ENCODE measurements around the gene HPGDS.

The HPGDS gene

DNA sequence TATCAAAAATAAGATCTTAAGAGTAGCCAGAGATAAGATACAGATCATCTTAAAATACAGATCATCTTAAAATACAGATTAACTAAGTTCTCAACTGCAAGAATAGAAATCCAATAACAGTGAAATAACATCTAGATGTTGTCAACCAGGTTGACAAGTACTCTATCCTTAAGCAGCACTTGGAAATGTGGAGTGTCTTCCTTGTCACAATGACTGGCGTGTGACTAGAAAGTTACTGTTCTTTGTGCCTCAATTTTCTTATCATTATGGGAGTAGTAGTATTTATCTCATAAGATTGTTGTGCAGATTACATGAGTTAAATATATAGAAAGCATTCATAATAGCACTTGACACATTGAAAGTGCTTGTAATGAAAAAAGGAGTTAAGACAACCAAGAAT is 25.8 kb upstream of the HPGDS start:
- no peaks in the 10 kb centered on the region for H3K36me3 Mint-ChIP-seq (ENCODE audit: low read depth)
- no peak overlapping the region for H3K4me3 Mint-ChIP-seq
- no peaks in the 10 kb centered on the region for H3K4me1 Mint-ChIP-seq
- H3K9me3 Mint-ChIP-seq = no peaks in the 10 kb centered on the region
- H3K27me3 Mint-ChIP-seq = peaks cover 18% of the 10 kb centered on the region
- ATAC-seq (no peak), DNase-seq (no peak)
- H3K27ac Mint-ChIP-seq = no peak overlapping the region

DNA sequence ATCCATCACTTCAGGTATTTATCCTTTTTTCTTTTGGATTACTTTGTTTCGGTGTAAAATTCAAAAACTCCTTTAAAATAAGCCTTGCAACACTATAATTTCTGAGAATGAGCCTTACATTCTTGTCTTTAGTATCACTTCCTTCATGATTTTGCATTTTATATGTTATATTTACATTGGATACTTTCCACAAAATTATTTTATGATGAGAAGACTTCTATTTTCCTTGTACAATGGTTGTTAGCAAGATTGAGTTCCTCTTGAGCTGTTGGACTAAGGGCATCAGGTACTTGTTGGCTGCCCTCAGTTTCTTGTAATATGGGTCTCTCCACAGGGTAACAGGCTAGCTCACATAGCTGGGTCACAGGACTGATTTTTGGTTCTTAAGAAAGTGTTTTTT is 22.7 kb upstream of the HPGDS start:
- H3K27ac Mint-ChIP-seq = no peak overlapping the region
- no peaks in the 10 kb centered on the region for H3K9me3 Mint-ChIP-seq
- H3K36me3 Mint-ChIP-seq (ENCODE audit: low read depth) = no peaks in the 10 kb centered on the region
- H3K4me1 Mint-ChIP-seq = no peaks in the 10 kb centered on the region
- H3K27me3 Mint-ChIP-seq = peaks cover 20% of the 10 kb centered on the region
- ATAC-seq (no peak), DNase-seq (no peak)
- H3K4me3 Mint-ChIP-seq = no peak overlapping the region

DNA sequence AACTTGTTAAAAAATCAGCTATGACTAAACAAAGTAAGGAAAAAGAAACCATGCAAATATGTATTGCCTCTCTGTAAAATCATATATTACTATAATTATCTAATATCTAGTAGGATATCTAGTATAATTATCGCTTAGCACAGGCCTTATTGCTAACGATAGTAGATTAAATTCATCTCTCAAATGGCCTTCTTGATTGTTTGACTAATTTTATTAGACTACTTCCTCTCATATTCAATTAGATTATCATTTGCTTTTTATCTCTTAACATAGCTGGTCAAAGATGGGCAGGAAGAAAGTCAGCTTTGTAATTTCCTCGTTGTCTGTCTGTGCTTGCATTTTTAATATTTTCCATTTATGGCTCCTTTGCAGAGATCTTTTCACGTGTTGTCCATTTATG is 21.9 kb upstream of the HPGDS start:
- ATAC-seq (no peak), DNase-seq (no peak)
- H3K36me3 Mint-ChIP-seq (ENCODE audit: low read depth) = no peaks in the 10 kb centered on the region
- no peaks in the 10 kb centered on the region for H3K9me3 Mint-ChIP-seq
- H3K27me3 Mint-ChIP-seq = peaks cover 18% of the 10 kb centered on the region
- no peak overlapping the region for H3K4me3 Mint-ChIP-seq
- no peaks in the 10 kb centered on the region for H3K4me1 Mint-ChIP-seq
- no peak overlapping the region for H3K27ac Mint-ChIP-seq

DNA sequence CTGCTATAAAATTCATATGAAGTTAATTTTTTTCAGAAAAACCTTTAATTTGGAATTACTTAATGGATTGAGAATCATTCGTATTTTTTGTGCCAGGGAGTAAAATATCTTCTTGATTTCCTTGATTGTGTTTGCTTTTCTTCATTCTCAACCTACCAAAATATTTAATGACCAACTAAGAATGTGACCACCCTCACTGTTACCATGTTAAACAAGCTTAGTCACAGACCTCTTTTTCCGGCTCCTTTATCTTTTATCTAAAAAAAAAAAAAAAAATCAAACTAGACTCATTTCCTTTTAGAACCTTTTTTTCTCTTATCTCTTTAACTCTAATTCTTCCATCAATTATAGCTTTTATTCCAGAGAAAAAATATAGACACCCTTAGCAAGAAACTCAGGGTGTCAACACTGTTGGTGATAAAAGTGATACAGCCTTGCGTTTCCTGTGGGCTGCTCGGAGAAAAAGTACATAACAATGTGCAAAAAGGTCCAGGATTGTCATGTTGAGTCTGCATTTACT is 20.6 kb upstream of the HPGDS start:
- ATAC-seq (no peak), DNase-seq (no peak)
- no peaks in the 10 kb centered on the region for H3K9me3 Mint-ChIP-seq
- no peak overlapping the region for H3K27ac Mint-ChIP-seq
- peaks cover 18% of the 10 kb centered on the region for H3K27me3 Mint-ChIP-seq
- no peak overlapping the region for H3K4me3 Mint-ChIP-seq
- no peaks in the 10 kb centered on the region for H3K4me1 Mint-ChIP-seq
- no peaks in the 10 kb centered on the region for H3K36me3 Mint-ChIP-seq (ENCODE audit: low read depth)

DNA sequence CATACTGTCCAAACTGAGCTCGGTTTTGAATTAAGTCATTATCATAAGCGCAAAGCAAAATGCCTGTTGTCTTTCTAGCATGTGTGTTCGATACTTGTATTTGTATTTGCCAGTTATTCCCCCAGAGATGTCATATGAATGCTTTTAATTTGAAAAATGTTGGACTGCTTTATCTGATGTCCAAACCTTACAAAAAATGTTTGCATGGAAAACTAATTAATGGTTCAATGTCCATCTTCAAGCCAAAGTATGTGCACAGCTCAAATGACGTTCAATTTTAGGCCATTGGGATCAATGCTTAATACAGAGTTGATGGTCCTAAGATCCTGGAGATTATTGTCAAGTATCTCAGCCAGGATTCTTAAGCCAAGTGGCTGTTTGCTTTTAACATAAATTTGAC is 17.2 kb upstream of the HPGDS start:
- DNase-seq (no peak), ATAC-seq (no peak)
- Mint-ChIP-seq H3K36me3 (ENCODE audit: low read depth) (no peaks in the 10 kb centered on the region), H3K4me3 (no peak overlapping the region), H3K4me1 (no peaks in the 10 kb centered on the region), H3K27ac (no peak overlapping the region), H3K9me3 (no peaks in the 10 kb centered on the region), H3K27me3 (peaks cover 3% of the 10 kb centered on the region)

DNA sequence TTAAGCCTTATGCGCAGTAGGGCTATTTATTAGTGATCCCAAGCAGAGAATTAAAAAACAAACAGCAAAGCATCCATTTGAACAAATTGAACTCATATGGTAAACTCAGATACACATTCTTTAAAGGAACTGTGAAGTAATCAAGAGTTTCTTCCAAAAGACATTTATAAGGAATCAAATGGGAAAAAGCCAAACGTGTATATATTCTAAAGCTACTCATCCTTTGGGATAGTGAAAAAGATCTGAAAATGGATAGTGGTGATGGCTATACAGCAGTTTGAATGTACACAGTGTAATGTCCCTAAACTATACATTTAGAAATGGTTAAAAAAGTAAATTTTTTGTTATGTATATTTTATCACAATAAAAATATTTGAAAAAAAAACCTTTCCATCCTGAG is 16.6 kb upstream of the HPGDS start:
- Mint-ChIP-seq H3K27me3 (peaks cover 3% of the 10 kb centered on the region), H3K9me3 (no peaks in the 10 kb centered on the region), H3K4me3 (no peak overlapping the region), H3K27ac (no peak overlapping the region), H3K4me1 (no peaks in the 10 kb centered on the region), H3K36me3 (ENCODE audit: low read depth) (no peaks in the 10 kb centered on the region)
- no peak for DNase-seq
- ATAC-seq = no peak

DNA sequence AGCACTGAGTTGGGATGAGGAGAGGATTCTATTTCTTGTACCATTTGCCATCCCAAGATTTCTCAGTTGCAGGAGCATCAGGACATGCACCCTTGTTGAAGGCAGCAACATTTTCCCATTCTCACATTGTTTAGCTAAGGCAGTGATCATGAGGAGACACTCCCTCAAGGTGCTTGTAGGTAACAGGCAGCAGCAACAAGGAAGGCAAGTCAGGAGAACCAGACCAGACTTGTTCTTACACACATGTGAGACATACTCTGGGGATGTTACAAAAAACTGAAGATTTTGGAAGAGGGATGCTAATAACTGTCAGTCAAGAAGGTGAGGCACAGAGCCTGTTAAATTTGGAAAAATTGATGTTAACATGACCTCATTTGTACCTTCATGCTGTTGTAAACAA is 15.5 kb upstream of the HPGDS start:
- DNase-seq (no peak), ATAC-seq (no peak)
- Mint-ChIP-seq H3K9me3 (no peaks in the 10 kb centered on the region), H3K27me3 (peaks cover 4% of the 10 kb centered on the region), H3K4me1 (no peaks in the 10 kb centered on the region), H3K4me3 (no peak overlapping the region), H3K36me3 (ENCODE audit: low read depth) (no peaks in the 10 kb centered on the region), H3K27ac (no peak overlapping the region)

DNA sequence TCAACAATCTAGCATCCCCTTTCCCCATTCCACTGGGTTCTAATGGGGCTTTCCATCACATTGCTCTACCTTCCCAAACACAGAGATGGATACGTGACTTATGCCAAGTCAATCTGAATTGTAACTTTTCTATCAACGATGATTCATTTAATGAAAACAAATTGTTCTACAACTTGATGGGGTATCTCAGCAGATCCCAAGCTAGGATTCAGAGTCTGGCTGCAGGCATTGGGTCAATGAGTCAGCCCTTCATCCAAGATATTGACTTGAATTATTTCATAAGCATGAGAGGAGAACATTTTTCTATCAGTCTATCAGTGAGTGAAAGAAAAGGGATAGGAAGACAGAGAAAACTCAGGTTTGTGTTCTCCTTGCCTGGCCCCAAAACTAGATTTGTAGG is 15.0 kb upstream of the HPGDS start:
- ATAC-seq (no peak), DNase-seq (no peak)
- H3K27me3 Mint-ChIP-seq = peaks cover 7% of the 10 kb centered on the region
- H3K27ac Mint-ChIP-seq = no peak overlapping the region
- no peaks in the 10 kb centered on the region for H3K36me3 Mint-ChIP-seq (ENCODE audit: low read depth)
- H3K9me3 Mint-ChIP-seq = no peaks in the 10 kb centered on the region
- H3K4me1 Mint-ChIP-seq = no peaks in the 10 kb centered on the region
- H3K4me3 Mint-ChIP-seq = no peak overlapping the region

DNA sequence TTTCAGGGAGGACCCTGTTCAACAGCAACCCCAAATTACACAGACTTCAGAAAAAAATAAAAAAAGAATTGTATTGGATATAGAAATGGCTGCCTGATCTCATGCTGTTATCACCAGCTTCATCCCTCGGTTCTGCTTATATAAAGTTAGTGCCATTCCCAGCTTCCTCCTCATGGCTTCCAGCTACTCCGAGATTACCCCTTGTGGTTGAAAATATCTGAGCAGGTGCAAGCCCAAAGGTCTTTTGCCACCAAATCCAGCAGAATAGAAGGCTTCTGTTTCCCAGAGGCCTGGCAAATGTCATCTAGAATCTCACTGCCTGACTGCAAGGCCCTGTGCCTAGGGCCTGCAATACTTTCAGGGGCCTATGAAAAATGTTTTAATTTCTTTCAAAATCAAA is 13.8 kb upstream of the HPGDS start:
- Mint-ChIP-seq H3K27ac (no peak overlapping the region), H3K4me3 (no peak overlapping the region), H3K4me1 (peaks cover 10% of the 10 kb centered on the region), H3K9me3 (no peaks in the 10 kb centered on the region), H3K27me3 (peaks cover 17% of the 10 kb centered on the region), H3K36me3 (ENCODE audit: low read depth) (no peaks in the 10 kb centered on the region)
- ATAC-seq (no peak), DNase-seq (no peak)

DNA sequence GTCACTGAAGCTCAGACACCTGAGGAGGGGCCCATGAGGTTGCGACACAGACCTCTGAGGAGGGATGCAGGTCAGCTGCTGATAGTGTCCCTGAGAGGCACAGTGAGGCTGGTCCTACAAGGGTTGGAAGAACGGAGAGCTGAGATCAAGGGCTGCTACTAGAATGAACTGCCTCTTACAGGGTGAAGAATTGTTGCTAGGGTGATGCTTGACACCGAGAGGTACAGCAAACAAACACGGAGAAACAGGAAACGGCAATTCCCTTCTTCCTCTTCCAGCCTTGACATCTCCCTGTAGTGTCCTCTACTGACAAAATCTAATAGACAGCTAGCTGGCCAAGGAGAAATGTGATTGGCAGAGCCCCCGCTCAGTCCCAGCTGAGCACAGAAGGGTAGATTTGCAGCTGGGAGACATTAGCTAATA is 11.8 kb upstream of the HPGDS start:
- ATAC-seq (no peak), DNase-seq (no peak)
- Mint-ChIP-seq H3K27me3 (peaks cover 28% of the 10 kb centered on the region), H3K36me3 (ENCODE audit: low read depth) (no peaks in the 10 kb centered on the region), H3K4me3 (no peak overlapping the region), H3K4me1 (peaks cover 27% of the 10 kb centered on the region), H3K27ac (no peak overlapping the region), H3K9me3 (no peaks in the 10 kb centered on the region)

DNA sequence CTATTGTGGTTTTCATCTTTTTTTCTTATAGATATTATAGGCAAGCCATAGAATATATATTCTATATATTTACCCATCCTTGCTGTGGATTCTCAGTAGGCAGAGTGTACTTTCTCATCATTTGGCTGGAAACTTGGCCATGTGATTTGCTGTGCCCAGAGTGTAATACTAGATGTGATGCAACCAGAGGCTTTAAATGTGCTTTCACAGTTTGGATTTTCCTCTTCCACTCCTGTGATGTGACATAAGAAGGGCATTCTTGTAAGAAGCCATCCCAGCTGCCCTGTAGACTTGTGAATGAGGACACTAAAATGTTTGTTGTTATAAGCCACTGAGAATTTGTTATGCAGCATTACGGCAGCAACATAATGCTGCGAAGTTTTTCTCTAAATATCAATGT is 10.4 kb upstream of the HPGDS start:
- H3K27me3 Mint-ChIP-seq = peaks cover 28% of the 10 kb centered on the region
- DNase-seq (no peak), ATAC-seq (no peak)
- H3K27ac Mint-ChIP-seq = no peak overlapping the region
- H3K9me3 Mint-ChIP-seq = no peaks in the 10 kb centered on the region
- no peak overlapping the region for H3K4me3 Mint-ChIP-seq
- H3K4me1 Mint-ChIP-seq = peaks cover 39% of the 10 kb centered on the region
- H3K36me3 Mint-ChIP-seq (ENCODE audit: low read depth) = no peaks in the 10 kb centered on the region

DNA sequence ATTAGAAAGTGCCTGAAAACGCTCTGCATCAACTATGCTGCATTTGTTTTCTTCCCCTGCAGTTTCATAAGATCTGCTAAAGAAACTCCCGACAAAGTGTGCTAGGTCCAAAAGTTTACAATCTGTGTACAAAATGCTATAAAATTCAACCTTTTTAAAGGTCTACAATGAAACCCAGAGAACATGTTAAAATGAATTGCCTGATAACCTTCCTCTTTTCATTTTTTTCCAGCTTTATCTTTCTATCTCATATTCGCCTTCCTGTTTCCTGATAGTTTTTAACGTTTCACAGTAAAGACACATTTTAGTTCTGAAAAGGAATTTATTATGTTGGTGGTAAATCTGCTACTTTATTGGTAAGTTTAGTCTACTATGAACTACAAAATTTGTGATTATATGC is 9.5 kb upstream of the HPGDS start:
- DNase-seq = no peak
- Mint-ChIP-seq H3K4me1 (peaks cover 47% of the 10 kb centered on the region), H3K27me3 (peaks cover 28% of the 10 kb centered on the region), H3K9me3 (no peaks in the 10 kb centered on the region), H3K27ac (no peak overlapping the region), H3K36me3 (ENCODE audit: low read depth) (no peaks in the 10 kb centered on the region), H3K4me3 (no peak overlapping the region)
- no peak for ATAC-seq

DNA sequence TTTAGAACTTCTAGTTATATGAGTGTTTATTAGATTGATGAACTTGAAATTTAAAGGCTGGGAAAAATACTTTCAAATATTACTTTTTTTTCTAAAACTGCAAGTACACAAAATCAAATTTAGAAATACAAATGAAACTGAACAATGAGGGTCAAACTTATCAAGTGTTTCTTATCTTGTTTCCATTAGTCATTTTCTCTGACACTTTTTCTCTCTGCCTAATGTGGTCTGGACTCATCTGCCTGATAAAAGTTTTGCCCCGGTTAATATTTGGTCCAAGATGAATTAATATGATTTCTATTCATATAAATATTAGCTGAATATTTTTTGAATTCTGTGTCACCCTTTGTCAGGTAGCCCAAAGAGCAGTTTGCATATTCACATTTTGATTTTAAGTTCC is 8.7 kb upstream of the HPGDS start:
- no peak overlapping the region for H3K4me3 Mint-ChIP-seq
- no peaks in the 10 kb centered on the region for H3K36me3 Mint-ChIP-seq (ENCODE audit: low read depth)
- H3K27ac Mint-ChIP-seq = no peak overlapping the region
- ATAC-seq (no peak), DNase-seq (no peak)
- H3K27me3 Mint-ChIP-seq = peaks cover 27% of the 10 kb centered on the region
- no peaks in the 10 kb centered on the region for H3K9me3 Mint-ChIP-seq
- peaks cover 54% of the 10 kb centered on the region for H3K4me1 Mint-ChIP-seq

DNA sequence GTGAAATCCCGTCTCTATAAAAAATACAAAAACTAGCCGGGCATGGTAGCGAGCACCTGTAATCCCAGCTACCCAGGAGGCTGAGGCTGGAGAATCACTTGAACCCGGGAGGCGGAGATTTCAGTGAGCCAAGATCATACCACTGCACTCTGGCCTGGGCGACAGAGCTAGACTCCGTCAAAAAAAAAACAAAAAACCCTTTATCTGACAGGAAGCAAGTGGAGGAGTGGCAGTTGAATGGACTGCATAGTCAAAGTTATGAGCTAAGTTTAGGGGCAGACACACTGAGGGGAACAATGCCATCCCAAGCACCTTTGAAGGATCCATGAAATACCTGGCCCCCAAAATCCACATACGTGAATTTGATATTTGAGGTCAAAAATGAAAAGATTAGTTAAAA is 7.5 kb upstream of the HPGDS start:
- ATAC-seq (no peak), DNase-seq (no peak)
- peaks cover 63% of the 10 kb centered on the region for H3K4me1 Mint-ChIP-seq
- no peaks in the 10 kb centered on the region for H3K36me3 Mint-ChIP-seq (ENCODE audit: low read depth)
- no peak overlapping the region for H3K27ac Mint-ChIP-seq
- H3K4me3 Mint-ChIP-seq = no peak overlapping the region
- H3K9me3 Mint-ChIP-seq = no peaks in the 10 kb centered on the region
- peaks cover 27% of the 10 kb centered on the region for H3K27me3 Mint-ChIP-seq

DNA sequence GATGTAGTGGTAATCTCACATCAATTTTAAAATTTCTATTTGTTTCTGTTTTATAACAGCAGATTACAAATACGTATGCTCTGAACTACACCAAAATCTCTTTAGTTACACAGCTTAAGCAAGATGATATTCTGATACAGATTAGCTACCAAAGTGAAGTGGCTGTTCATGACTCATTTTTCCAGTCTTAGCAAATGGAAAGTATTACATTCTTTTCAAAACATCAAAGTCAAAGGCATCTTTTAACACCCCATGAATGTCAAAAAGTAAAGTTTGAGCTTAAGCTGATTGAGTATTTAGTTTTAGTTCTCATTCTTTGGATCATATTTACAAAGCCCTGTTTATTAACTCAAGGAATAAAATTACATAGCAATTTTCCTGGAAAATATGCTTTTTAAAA is 6.6 kb upstream of the HPGDS start:
- Mint-ChIP-seq H3K36me3 (ENCODE audit: low read depth) (no peaks in the 10 kb centered on the region), H3K27ac (peak overlapping the region; percentile 77), H3K9me3 (no peaks in the 10 kb centered on the region), H3K27me3 (peaks cover 27% of the 10 kb centered on the region), H3K4me3 (no peak overlapping the region), H3K4me1 (peaks cover 64% of the 10 kb centered on the region)
- DNase-seq (no peak), ATAC-seq (peak; percentile 86)

DNA sequence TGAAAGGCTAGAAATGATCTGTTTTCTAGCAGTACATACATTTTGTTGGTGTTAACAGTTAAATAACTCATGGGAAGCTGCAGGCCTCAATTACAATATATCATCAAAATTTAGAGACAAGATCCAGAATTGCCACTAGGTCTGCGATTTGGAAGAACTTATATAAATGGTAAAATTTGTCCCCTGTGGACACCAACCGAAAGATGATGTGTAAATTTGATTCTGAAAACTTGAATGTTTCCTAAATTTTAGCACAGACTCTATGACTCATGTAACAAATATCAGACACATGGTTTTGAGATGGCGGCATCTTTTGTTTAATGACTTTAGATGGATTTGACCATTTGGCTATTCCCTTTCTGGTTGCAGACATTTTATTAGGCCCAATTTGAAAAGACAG is 6.0 kb upstream of the HPGDS start:
- Mint-ChIP-seq H3K4me3 (no peak overlapping the region), H3K4me1 (peaks cover 64% of the 10 kb centered on the region), H3K27me3 (peaks cover 27% of the 10 kb centered on the region), H3K27ac (peak overlapping the region; percentile 77), H3K36me3 (ENCODE audit: low read depth) (no peaks in the 10 kb centered on the region), H3K9me3 (no peaks in the 10 kb centered on the region)
- DNase-seq = no peak
- ATAC-seq = peak; percentile 48
